MCF 10A (cell line): ENCODE data around the gene KIF23. TPM values are rescaled to one million over a fixed set of nuclear protein-coding genes. Genes with fewer than 3 reads are reported as not detected.

ENCODE experiments used
- BruUV-seq: library from RNA; stranded (reverse); fragments of 400-500 nt; replicated peaks from 2 replicates; lab custom pipeline; 2021; lab: Mats Ljungman, UMichigan
- CTCF ChIA-PET: fragments of 300-600 bp; sonication (Branson Sonifier 250); formaldehyde crosslinking; extraction: SDS; loops from one replicate; lab custom pipeline; 2021; ENCODE audit warnings: antibody characterized with exemption, inconsistent platforms; lab: Yijun Ruan, JAX
- POLR2A ChIA-PET: fragments of 300-600, 350-650 bp; sonication (Branson Sonifier 250); formaldehyde crosslinking; extraction: SDS; loops from one replicate; lab custom pipeline; 2020; ENCODE audit warnings: antibody characterized with exemption, inconsistent platforms; lab: Yijun Ruan, JAX
- DNase-seq: peaks from one replicate; pipeline ENCODE4 v3.0.0-alpha.2; 2018; ENCODE audit not compliant: unreplicated experiment
- H3K27ac Mint-ChIP-seq: one replicate; pipeline ENCODE4 v1.8.0; 2022; ENCODE audit warnings: mild to moderate bottlenecking, low read depth, mixed read lengths; ENCODE audit not compliant: unreplicated experiment
- H3K27me3 Mint-ChIP-seq: one replicate; pipeline ENCODE4 v1.8.0; 2022; ENCODE audit warnings: mixed read lengths; ENCODE audit not compliant: insufficient read depth, unreplicated experiment
- H3K36me3 Mint-ChIP-seq: one replicate; pipeline ENCODE4 v1.8.0; 2022; ENCODE audit warnings: mild to moderate bottlenecking, moderate library complexity, mixed read lengths; ENCODE audit not compliant: insufficient read depth, unreplicated experiment
- H3K4me1 Mint-ChIP-seq: one replicate; pipeline ENCODE4 v1.8.0; 2022; ENCODE audit warnings: mixed read lengths; ENCODE audit not compliant: insufficient read depth, unreplicated experiment
- H3K4me3 Mint-ChIP-seq: one replicate; pipeline ENCODE4 v1.8.0; 2022; ENCODE audit warnings: mild to moderate bottlenecking, moderate library complexity, mixed read lengths; ENCODE audit not compliant: unreplicated experiment
- H3K9me3 Mint-ChIP-seq: one replicate; pipeline ENCODE4 v1.8.0; 2022; ENCODE audit warnings: mixed read lengths; ENCODE audit not compliant: unreplicated experiment
- intact Hi-C: fragments of 100-400 bp; cut with micrococcal nuclease; formaldehyde crosslinking; loops from 2 replicates; pipeline ENCODE4 v1.14.1; 2022
- total RNA-seq: library from RNA; stranded (reverse); gene quantifications from 2 replicates; pipeline ENCODE4 v1.2.3, GENCODE V29; 2022
- TF ChIP-seq, protein P1 (sequence below): fragments of 200-600 bp; IDR thresholded peaks from one replicate; pipeline ENCODE4 v1.8.0; 2022; ENCODE audit warnings: antibody characterized with exemption, mild to moderate bottlenecking; ENCODE audit not compliant: unreplicated experiment

The KIF23 gene
- total RNA-seq, 1 experiment from 2014 or later = 50.2 TPM

DNA sequence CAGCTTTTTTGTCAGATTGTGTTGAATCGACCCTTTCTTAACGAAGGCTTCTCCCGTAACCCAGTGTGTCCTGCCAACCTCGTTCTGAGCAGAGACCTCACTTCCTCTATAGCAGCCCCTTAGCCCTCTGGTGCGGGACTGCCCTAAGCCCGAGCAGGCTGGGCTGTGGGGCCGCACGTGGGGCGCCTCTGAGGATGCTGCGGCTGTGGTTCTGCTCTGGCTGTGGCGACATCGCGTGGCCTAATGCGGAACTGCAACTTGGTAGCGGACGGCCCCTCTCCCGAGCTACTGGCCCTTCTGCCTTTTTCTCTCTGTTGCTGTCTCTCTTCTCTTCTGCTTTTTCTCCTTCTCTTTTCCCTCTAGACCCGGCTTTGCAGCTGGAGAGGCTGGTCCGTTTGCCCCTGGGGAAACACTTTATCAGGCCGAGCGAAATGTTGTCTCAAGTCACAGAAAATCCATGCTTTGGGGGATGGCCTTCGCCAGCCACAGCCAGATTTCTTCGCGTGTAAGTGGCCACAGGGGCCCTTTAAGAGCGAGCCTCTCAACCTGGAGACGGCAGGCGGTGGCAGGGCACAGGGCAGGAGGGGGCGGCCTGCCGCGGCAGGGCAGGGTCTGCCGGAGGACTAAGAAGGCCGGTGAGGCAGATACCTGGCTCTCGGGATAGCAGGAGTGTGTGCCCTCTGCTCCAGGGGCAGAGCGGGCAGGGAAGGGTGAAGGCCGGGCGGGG, 19.4 kb upstream of the KIF23 start:
- intact Hi-C loops = loop anchor here (1.0 to 10.0 kb wide), 4 partner anchors 16 to 335 kb away; partner anchors contain the start of gene GLCE
- BruUV-seq = no TSS peak
- H3K27me3 Mint-ChIP-seq = no peaks in the 10 kb centered on the region
- peaks cover 4% of the 10 kb centered on the region for H3K36me3 Mint-ChIP-seq
- TF ChIP-seq, protein P1, sequence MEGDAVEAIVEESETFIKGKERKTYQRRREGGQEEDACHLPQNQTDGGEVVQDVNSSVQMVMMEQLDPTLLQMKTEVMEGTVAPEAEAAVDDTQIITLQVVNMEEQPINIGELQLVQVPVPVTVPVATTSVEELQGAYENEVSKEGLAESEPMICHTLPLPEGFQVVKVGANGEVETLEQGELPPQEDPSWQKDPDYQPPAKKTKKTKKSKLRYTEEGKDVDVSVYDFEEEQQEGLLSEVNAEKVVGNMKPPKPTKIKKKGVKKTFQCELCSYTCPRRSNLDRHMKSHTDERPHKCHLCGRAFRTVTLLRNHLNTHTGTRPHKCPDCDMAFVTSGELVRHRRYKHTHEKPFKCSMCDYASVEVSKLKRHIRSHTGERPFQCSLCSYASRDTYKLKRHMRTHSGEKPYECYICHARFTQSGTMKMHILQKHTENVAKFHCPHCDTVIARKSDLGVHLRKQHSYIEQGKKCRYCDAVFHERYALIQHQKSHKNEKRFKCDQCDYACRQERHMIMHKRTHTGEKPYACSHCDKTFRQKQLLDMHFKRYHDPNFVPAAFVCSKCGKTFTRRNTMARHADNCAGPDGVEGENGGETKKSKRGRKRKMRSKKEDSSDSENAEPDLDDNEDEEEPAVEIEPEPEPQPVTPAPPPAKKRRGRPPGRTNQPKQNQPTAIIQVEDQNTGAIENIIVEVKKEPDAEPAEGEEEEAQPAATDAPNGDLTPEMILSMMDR = peak; percentile 95
- H3K4me1 Mint-ChIP-seq = peaks cover 27% of the 10 kb centered on the region
- DNase-seq = peak; percentile 72
- H3K4me3 Mint-ChIP-seq = no peak overlapping the region
- no peaks in the 10 kb centered on the region for H3K9me3 Mint-ChIP-seq
- no peak overlapping the region for H3K27ac Mint-ChIP-seq
- POLR2A ChIA-PET = interaction anchor here (0.6 to 1.4 kb wide), 7 partner anchors 9 to 342 kb away, joined by 3 to 4 read pairs (median 4); no protein-coding TSS in a partner anchor
- CTCF ChIA-PET = interaction anchor here (0.6 to 4.8 kb wide), 43 partner anchors 9 to 986 kb away, joined by 3 to 54 read pairs (median 3); no protein-coding TSS in a partner anchor

DNA sequence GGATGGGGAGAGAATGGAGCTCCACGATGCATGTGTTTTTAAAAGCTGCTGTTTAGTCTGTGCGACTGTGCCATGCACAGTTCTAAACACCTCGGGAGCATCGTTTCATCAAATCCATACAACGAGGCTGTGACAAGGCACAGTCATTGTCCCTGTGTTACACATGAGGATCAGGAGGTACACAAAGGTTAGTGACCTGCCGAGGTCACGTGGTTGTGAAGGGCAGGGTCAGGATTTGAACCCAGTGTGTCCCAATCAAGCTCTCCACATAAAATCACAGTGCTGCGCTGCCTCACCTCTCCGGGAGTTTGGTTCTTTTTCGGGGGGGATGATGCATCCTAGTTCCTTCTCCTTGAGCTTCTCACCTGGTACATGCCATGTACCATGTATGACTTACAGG, 18.7 kb upstream of the KIF23 start:
- intact Hi-C loops = loop anchor here (2.0 to 10.0 kb wide), 2 partner anchors 131 to 235 kb away; partner anchors contain the start of gene GLCE
- Mint-ChIP-seq H3K4me3 (no peak overlapping the region), H3K36me3 (peaks cover 4% of the 10 kb centered on the region)

GRCh38 chr15:69395991-69396390, 18.2 kb upstream of the KIF23 start:
- BruUV-seq = no TSS peak
- Mint-ChIP-seq H3K4me1 (peaks cover 27% of the 10 kb centered on the region), H3K27me3 (no peaks in the 10 kb centered on the region)

More for the DNA sequence above, 18.7 kb upstream of the KIF23 start:
- DNase-seq = no peak
- ChIA-PET CTCF (interaction anchor here (0.6 to 4.8 kb wide), 16 partner anchors 10 to 349 kb away, joined by 3 to 54 read pairs (median 4); no protein-coding TSS in a partner anchor), POLR2A (interaction anchor here (0.6 to 1.4 kb wide), 2 partner anchors 71 to 337 kb away, joined by 3 to 4 read pairs; no protein-coding TSS in a partner anchor)
- no TSS peak for BruUV-seq
- Mint-ChIP-seq H3K27ac (no peak overlapping the region), H3K4me1 (peaks cover 27% of the 10 kb centered on the region), H3K9me3 (no peaks in the 10 kb centered on the region), H3K27me3 (no peaks in the 10 kb centered on the region)
- TF ChIP-seq, protein P1 = no peak

More at GRCh38 chr15:69395991-69396390, 18.2 kb upstream of the KIF23 start:
- Mint-ChIP-seq H3K27ac (no peak overlapping the region), H3K4me3 (no peak overlapping the region), H3K36me3 (peaks cover 4% of the 10 kb centered on the region), H3K9me3 (no peaks in the 10 kb centered on the region)
- intact Hi-C loops = loop anchor here (2.0 to 10.0 kb wide), 2 partner anchors 131 to 235 kb away; partner anchors contain the start of gene GLCE
- CTCF ChIA-PET = interaction anchor here (0.8 to 4.8 kb wide), 10 partner anchors 10 to 350 kb away, joined by 3 to 54 read pairs (median 4); no protein-coding TSS in a partner anchor
- POLR2A ChIA-PET = no interaction called here
- TF ChIP-seq, protein P1 = no peak
- DNase-seq = no peak
